Hepatocyte (in vitro differentiated cells): ENCODE measurements around the gene PDSS2. TPM values are rescaled to one million over a fixed set of nuclear protein-coding genes. Genes with fewer than 3 reads are reported as not detected.
A peak's percentile ranks its signal among the peaks of the same experiment; 100 is the strongest.

ENCODE experiments used
- DNase-seq: peaks from one replicate; pipeline ENCODE4 v3.0.0-alpha.2; 2016; ENCODE audit warnings: low spot score
- H2AFZ ChIP-seq: fragments of 200-600 bp; sonication (generic); 2 replicates; pipeline ENCODE4 v1.6.0; 2016; ENCODE audit warnings: antibody characterized with exemption, mild to moderate bottlenecking
- H3K27ac ChIP-seq: fragments of 200-600 bp; sonication (generic); 2 replicates; pipeline ENCODE4 v1.5.1; 2016; ENCODE audit warnings: mild to moderate bottlenecking
- H3K27me3 ChIP-seq: fragments of 200-600 bp; sonication (generic); 2 replicates; pipeline ENCODE4 v1.6.1; 2016
- H3K36me3 ChIP-seq: fragments of 200-600 bp; sonication (generic); replicated peaks from 2 replicates; pipeline ENCODE4 v1.5.1; 2016; ENCODE audit warnings: low read depth; ENCODE audit not compliant: insufficient read depth
- H3K4me1 ChIP-seq: fragments of 200-600 bp; sonication (generic); 2 replicates; pipeline ENCODE4 v1.5.1; 2016; ENCODE audit warnings: mild to moderate bottlenecking, moderate library complexity; ENCODE audit not compliant: insufficient read depth
- H3K4me2 ChIP-seq: fragments of 200-600 bp; sonication (generic); 2 replicates; pipeline ENCODE4 v1.6.0; 2016
- H3K4me3 ChIP-seq: fragments of 200-600 bp; sonication (generic); 2 replicates; pipeline ENCODE4 v1.5.1; 2016; ENCODE audit warnings: mild to moderate bottlenecking
- H3K79me2 ChIP-seq: fragments of 200-600 bp; sonication (generic); 2 replicates; pipeline ENCODE4 v1.6.0; 2017; ENCODE audit warnings: mild to moderate bottlenecking
- H3K9me2 ChIP-seq: fragments of 200-600 bp; sonication (generic); replicated peaks from 2 replicates; pipeline ENCODE4 v1.6.0; 2017; ENCODE audit warnings: mild to moderate bottlenecking; ENCODE audit not compliant: insufficient read depth
- H3K9me3 ChIP-seq: fragments of 200-600 bp; sonication (generic); 2 replicates; pipeline ENCODE4 v1.5.1; 2016; ENCODE audit warnings: low read depth, mild to moderate bottlenecking
- H4K20me1 ChIP-seq: fragments of 200-600 bp; sonication (generic); 2 replicates; pipeline ENCODE4 v1.6.0; 2016; ENCODE audit warnings: mild to moderate bottlenecking; ENCODE audit not compliant: insufficient read depth, poor library complexity, severe bottlenecking
- CTCF ChIP-seq: fragments of 200-600 bp; sonication (generic); IDR thresholded peaks from 2 replicates; pipeline ENCODE4 v1.5.1; 2016; ENCODE audit warnings: antibody characterized with exemption, mild to moderate bottlenecking; ENCODE audit not compliant: poor library complexity
- EZH2 ChIP-seq: fragments of 200-600 bp; sonication (generic); IDR thresholded peaks from 2 replicates; pipeline ENCODE4 v1.6.1; 2016; ENCODE audit warnings: antibody characterized with exemption, mild to moderate bottlenecking, borderline replicate concordance
- EZH2phosphoT487 ChIP-seq: fragments of 200-600 bp; sonication (generic); IDR thresholded peaks from one replicate; pipeline ENCODE4 v1.6.1; 2018; ENCODE audit warnings: antibody characterized with exemption, mild to moderate bottlenecking, low read depth, moderate library complexity; ENCODE audit not compliant: unreplicated experiment, severe bottlenecking
- WGBS: methylation state at CpG from one replicate; pipeline ENCODE4 v1.1.6; 2016; ENCODE audit warnings: low lambda C conversion rate; ENCODE audit errors: missing lambda C conversion rate; 5-methylcytosine and 5-hydroxymethylcytosine counted together
- polyA plus RNA-seq: library from polyadenylated mRNA; unstranded; fragments of >200 nt; fragmentation: Nextera tagmentation; extraction: Ambion mirVana; gene quantifications from 2 replicates; pipeline ENCODE4 v1.2.1, GENCODE V29; 2016
- total RNA-seq: library from RNA; depleted of rRNA; stranded (reverse); fragments of >200 nt; gene quantifications from 2 replicates; pipeline ENCODE4 v1.2.3, GENCODE V29; 2014

Gene PDSS2
- total and polyA plus RNA-seq, 2 experiments from 2014 or later: 15.3 to 18.2 TPM

- Histone ChIP-seq H3K27me3 (peaks cover 3% of the 10 kb centered on the region), H3K27ac (peak overlapping the region; percentile 96), H3K9me2 (no peaks in the 10 kb centered on the region), H4K20me1 (no peaks in the 10 kb centered on the region), H3K4me3 (peak overlapping the region; percentile 78), H3K4me2 (peak overlapping the region; percentile 93), H3K9me3 (no peaks in the 10 kb centered on the region), H3K79me2 (peaks cover 23% of the 10 kb centered on the region), H3K4me1 (peaks cover 13% of the 10 kb centered on the region), H2AFZ (peak overlapping the region; percentile 79), H3K36me3 (no peaks in the 10 kb centered on the region)
- DNase-seq: peak; percentile 73
- no peak for TF ChIP-seq EZH2
- no peak for TF ChIP-seq CTCF
- no peak for TF ChIP-seq EZH2phosphoT487
- WGBS: under 1% methylated on average over 43 of the region's 45 CpGs
These were observed 343.6 kb downstream of the PDSS2 start for GRCh38 chr6:107115695-107116327.

DNA sequence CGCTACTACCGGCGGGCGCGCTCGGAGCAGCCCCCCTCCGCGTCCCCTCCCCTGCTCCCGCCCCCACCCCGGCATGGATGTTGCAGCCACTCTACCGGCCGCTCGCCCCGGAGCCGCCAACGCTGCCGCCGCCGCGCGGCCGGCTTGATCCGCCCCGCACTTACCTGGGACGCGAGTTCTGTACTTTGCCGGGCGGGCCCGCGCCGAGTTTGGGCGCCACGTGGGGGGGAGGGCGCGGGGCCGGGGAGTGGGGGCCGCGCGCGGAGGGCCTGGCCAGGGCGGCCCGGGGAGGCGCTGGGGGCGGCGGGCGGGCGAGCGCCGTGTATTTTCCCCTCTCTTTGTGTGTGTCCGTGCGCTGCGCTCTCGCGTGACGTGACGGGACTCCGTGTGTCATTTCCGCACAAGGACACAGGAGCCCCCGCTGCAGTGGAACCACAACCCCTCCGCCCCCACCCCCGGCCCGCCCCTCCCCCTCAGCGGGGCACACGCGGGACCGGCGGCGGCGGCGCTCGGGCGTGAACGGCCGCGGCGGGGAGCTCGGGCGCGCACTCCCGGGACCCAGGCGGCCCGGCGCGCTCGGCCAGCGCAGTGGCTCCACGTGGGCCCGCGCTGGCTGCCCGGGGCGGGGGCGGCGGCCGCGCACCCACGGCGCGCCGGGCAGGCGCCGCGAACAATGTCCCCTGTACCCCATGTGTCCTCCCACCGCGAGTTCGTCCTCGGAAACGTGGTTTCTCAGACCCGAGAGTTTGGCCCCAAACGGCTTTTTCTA is 344.3 kb downstream of the PDSS2 start, which contains the start of gene BEND3:
Gene BEND3, minus strand, starts transcription at position 590 of the 769 bp plus-strand sequence. CDS start 16,230 bp downstream, outside the sequence.
- H3K27ac ChIP-seq: peak within 1 kb of the TSS; percentile 96
- no peaks in the 10 kb centered on the region for H3K36me3 ChIP-seq
- peak within 1 kb of the TSS; percentile 79 for H2AFZ ChIP-seq

DNA sequence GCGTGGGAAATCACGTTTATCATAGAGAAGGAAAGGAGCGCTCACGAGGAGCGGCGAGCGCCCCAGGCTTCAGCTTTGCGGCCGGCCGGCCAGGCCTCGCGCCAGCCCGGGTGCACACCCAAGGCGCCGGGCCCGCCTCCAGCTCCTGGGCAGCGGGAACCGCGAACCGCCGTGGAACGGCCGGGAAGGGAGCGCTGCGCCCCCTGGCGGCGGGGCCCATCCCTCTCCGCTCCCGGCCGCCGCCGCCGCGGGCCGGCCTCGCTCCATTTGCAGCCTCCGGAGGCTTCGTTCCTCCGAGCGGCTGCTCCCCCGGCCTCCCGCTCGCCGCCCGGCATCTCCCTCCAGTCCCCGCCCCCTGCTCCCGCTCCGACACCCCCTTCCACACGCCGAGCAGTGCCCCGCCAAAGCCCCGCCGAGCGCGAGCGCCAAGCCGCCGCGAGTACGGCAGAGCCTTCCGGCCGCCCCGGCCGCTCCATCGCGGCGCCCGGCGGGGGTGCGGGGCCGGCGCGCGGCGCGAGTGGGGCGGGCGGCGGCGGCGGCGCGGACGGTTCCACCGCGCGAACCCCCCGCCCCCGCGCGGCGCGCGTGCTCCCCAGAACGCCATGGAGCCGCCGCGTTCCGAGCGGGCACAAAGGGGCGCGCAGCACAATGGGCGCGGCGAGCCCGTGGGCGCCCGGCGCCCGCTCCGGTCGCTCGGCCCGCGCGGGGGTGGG is 345.0 kb downstream of the PDSS2 start:
- Histone ChIP-seq H3K79me2 (peaks cover 27% of the 10 kb centered on the region), H3K36me3 (no peaks in the 10 kb centered on the region), H2AFZ (peak overlapping the region; percentile 34), H3K9me3 (no peaks in the 10 kb centered on the region), H3K4me2 (peak overlapping the region; percentile 93), H4K20me1 (no peaks in the 10 kb centered on the region), H3K27me3 (peaks cover 3% of the 10 kb centered on the region), H3K4me1 (peaks cover 13% of the 10 kb centered on the region), H3K4me3 (peak overlapping the region; percentile 79), H3K9me2 (no peaks in the 10 kb centered on the region), H3K27ac (peak overlapping the region; percentile 91)
- TF ChIP-seq EZH2phosphoT487 (no peak), EZH2 (no peak), CTCF (peak; percentile 74)
- 6% methylated on average over 18 of the region's 116 CpGs for WGBS
- peak; percentile 95 for DNase-seq

More for the DNA sequence above, 344.3 kb downstream of the PDSS2 start, which contains the start of gene BEND3:
- Histone ChIP-seq H3K4me2 (peak within 1 kb of the TSS; percentile 93), H3K9me3 (no peaks in the 10 kb centered on the region), H4K20me1 (no peaks in the 10 kb centered on the region), H3K4me3 (peak within 1 kb of the TSS; percentile 79), H3K79me2 (peaks cover 27% of the 10 kb centered on the region), H3K27me3 (peaks cover 3% of the 10 kb centered on the region), H3K9me2 (no peaks in the 10 kb centered on the region), H3K4me1 (peaks cover 13% of the 10 kb centered on the region)
- DNase-seq: peak; percentile 61
- TF ChIP-seq CTCF: no peak
- no peak for TF ChIP-seq EZH2phosphoT487
- TF ChIP-seq EZH2: no peak
- WGBS: under 1% methylated on average over 64 of the region's 109 CpGs
